Measurements from ENCODE around the gene CLDN5.
A peak's percentile ranks its signal among the peaks of the same experiment; 100 is the strongest.

Gene CLDN5

DNA sequence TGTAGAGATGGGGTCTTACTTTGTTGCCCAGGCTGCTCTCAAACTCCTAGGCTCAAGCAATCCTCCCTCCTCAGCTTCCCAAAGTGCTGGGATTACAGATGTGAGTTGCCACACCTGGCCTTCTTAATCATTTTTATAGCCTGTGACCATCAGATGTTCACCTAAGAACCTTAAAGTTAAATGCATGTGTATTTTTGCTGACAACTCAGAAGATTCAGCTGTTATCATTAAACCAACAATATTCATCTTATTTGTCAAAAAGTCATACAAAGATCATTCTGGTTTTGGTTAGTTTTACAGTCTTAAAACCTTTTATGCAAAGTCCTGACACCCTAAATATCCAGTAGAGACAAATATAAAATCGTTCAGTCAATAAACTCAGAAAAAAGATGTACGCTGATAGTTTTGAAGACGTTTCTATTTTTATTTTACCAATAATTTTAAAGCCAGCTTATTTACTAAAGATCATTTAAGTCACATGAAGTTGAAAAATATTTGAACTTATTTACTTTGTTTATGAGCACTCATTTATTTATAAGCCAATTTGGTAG lies 22.2 kb downstream of the CLDN5 start:
- DNase-seq: no peak

DNA sequence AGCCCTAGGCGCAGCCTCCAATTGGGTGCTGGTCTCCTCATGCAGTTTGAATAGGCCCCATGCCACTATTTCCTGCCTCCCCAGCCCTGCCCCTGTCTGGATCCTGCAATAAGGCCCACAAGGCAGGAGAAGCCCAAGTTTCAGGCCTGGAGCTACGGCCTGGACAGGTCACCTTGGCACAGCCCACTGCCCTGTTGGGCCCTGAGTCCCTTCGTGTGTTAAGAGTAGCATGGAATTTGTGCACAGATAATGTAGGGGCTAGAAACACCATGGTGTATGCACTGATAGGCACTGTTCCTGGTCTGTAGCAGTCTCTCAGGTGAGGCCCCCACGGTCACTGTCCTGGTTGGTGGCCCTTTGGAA lies 24.3 kb downstream of the CLDN5 start:
- no peak for DNase-seq

DNA sequence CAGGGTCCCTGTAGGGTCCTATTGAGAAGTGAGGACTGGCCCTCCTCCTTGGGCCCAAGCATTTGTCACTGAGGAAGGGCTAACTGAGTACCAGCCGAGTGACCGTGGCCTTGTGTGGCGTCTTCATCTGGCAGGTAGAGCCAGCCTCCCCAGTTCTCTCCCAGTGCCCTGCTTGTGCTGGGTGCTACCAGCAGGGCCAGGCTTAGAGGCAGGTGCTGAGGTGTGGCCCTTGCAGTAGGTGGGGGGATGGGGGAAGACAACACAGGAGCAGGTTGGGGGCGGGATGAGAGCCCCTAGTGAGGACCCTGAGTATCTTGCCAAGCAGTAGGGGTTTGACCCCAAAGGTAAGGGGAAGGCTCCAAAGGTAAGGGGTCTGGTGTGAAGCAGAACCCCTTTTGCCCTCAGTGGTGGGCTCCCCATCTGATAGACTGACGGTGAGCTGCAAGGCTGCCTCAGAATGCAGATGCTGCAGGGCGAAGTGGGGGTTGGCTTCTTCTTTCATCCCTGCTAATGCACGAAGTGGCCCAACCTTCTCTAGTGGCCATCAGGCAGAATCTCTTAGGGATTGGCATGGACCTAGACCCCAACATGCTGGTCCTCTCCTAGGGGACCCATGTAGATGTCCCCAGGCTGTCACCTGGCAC lies 24.9 kb downstream of the CLDN5 start:
- no peak for DNase-seq

DNA sequence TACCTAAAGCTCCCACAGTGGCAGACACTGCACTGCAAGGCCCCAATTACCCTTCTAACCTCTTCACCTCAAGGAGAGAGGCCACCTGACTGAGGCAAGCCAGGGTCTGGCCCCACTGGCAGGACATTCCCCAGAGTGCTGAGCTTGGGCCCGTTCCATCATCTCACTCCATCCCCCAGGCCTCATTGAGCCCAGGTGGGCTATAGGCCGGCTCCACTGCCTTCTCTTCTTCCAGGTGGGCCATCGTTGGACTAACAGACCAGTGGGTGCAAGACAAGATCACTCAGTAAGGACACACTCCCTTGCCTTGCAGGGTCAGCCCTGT lies 25.4 kb downstream of the CLDN5 start:
- no peak for DNase-seq

DNA sequence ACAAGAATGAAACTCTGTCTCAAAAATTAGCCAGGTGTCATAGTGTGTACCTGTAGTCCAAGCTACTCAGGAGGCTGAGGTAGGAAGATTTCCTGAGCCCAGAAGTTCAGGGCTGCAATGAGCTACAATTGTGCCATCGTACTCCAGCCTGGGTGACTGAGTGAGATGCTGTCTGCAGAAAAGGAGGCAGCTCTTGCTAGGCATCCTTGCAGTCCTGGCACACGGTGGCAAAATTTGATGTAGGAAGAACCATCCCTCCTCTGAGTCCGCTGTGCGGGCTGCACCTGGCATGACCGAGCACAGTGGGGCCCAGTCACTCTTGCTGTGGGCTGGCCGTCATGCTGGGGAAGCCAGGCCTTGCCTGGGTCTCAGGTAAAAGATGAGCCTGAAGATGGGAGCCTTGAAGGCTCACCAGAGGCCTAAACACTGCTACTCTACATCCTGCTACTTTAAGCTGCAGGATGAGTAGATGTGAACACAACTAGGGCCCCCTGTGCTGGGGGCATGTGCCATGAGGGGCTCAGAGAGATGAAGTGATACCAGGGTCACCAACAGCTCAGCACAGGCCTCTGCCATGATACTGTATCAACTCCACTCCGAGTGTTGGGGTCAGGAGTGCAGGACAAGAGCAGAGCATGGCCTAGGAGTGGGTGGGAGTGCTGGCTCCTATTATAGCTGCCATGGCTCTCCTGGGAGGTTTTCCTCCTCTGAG lies 25.9 kb downstream of the CLDN5 start:
- no peak for DNase-seq

DNA sequence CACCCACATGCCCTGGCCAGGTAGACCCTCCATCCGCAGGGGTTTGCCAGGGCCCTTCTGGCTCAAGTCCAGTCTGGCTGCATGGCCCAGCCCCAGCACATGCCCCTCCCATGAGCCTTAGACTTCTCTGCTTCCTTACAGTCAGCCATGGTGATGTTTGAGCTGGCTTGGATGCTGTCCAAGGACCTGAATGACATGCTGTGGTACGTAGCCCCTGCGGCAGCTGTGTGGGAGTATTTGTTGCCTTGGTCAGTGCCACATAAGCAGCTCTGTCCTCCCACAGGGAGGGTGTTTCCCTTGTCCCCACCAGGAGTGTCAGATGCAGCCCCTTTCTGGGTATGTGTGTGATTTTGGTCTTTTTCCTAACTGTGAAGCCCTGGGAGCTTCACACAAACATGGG lies 27.0 kb downstream of the CLDN5 start:
- no peak for DNase-seq

DNA sequence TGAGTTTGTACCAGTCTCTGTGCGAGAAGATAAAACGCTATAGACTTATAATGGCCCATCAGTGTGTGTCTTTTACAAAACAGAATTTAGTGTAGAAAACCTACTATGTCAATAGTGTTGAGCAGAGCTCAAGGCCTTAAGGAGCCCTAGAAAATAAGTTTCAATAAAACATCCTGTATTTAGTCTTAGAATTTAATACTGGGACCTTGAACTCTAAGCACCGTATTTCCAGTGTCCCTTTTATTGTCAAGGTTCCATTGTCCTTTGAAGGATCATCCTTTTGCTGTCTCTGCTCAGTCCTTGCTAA lies 27.9 kb downstream of the CLDN5 start:
- DNase-seq: no peak

DNA sequence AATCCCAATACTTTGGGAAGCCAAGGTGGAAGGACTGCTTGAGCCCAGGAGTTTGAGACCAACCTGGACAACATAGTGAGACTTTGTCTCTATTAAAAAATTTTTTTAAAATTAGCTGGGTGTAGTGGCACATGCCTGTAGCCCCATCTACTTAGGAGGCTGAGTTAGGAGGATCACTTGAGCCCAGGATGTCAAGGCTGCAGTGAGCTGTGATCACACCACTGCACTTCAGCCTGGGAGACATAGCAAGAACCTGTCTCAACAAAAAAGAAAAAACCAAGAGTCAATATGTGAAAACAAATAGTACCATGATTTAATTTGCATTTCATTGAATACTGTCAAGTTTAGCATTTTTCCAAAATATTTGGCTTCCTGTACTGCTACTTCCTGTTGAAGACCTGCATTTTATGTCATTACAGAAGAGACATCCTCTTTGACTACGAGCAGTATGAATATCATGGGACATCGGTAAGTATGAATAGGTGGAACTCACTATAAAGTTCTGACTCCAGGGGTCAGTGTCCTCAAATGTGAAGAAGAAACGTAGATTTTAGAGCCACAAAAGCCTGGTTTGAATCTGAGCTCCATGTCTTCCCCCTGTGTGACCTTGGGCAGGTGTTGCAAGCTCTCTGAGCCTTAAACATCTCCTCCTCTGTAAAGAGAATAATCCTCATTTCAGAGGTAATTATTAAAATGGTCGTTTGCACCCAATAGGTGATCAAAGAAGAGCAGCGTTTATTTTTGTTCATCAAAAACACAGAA lies 28.5 kb downstream of the CLDN5 start:
- no peak for DNase-seq

DNA sequence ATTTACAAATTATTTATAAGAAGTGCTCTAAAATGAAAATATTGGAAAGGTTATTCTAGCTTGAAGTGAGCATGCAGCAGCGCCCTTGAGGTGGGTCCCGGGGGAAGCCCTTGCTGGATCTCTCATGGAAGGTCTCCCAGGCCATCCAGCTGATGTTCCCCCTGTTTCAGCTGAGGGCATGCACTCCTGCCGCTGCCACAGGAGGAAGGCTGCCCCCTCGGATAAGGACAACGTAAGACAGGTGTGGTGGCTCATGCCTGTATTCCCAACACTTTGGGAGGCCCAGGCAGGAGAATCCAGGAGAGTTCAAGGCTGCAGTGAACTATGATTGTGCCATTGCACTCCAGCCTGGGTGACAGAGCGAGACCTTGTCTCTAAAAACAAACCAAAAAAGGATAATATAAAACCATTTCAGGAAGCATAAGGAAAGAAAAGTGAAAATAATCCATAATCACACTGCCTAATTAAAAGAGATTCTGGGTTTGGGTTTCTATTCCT lies 29.5 kb downstream of the CLDN5 start:
- no peak for DNase-seq

DNA sequence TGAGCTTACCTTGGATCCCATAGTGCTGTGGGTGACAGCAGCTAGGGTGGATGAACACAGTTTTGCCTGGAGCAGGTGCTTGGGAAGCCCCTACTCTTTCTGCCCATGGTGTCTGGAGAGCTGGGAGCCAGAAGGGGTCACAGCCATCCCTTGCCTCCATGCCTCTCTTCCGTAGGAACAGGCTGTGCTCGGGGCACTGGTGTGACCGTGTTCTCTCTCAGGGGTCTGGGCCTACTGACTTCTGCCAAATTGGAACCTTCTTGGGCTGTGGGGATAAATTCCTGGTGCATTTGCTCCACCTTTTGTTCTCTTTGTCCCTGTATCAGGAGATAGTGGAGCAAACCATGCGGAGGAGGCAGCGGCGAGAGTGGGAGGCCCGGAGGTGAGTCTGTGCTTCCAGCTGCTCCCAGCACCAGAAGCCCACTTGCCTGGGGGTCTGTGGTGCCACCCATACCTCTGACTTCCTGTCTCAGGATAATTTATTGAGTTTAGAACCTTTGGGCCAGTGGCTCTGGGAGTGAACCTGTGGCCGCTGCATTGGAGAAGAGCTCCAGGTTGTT lies 30.1 kb downstream of the CLDN5 start:
- no peak for DNase-seq

DNA sequence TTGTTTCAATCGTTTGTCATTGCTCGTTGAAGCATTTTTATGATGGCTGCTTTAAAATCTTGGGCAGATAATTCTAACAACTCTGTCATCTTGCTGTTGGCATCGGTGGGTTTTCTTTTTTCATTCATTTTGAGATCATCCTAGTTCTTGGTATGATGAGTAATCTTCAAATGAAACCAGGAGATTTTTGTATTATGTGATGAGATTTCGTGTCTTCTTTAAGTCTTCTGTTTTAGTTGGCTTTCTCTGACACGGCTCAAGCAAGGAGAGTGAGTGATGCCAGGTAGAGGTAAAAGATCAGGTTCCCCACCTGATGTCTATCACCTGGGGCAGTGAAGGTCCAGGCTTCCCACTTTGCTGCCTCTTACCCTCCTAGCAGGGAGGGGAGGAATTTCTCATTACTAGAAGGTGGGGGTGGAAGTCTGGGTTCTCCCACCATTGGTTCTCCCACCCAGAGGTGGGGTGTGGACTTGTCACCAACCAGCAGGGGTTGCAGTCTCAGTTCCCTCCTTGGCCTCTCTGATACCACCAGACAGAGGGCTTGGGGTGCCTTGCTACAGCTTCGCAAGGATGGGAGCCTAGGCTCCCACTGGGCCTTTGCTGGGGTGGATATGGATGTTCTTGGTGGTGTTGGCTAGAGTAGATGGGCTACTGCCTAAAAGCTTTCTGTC lies 31.6 kb downstream of the CLDN5 start:
- no peak for DNase-seq

DNA sequence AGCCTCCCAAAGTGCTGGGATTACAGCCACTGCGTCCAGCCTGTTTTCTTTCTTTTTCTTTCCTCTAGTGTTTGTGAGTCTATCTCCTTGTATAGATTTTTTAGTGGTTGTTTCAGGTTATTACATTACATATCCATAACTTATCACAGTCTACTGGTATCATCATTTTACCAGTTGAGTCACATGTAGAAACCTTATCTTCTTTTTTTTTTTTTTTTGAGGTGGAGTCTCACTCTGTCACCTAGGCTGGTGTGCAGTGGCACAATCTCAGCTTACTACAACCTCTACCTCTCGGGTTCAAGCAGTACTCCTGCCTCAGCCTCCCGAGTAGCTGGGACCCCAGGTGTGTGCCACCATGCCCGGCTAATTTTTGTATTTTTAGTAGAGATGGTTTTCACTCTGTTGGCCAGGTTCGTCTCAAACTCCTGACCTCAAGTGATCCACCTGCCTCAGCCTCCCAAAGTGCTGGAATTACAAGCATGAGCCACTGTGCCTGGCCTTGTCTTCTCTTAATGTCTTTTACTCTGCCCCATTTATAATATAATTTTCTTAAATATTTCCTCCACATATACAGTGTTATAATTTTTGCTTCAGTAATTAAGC lies 33.5 kb downstream of the CLDN5 start:
- DNase-seq: no peak

DNA sequence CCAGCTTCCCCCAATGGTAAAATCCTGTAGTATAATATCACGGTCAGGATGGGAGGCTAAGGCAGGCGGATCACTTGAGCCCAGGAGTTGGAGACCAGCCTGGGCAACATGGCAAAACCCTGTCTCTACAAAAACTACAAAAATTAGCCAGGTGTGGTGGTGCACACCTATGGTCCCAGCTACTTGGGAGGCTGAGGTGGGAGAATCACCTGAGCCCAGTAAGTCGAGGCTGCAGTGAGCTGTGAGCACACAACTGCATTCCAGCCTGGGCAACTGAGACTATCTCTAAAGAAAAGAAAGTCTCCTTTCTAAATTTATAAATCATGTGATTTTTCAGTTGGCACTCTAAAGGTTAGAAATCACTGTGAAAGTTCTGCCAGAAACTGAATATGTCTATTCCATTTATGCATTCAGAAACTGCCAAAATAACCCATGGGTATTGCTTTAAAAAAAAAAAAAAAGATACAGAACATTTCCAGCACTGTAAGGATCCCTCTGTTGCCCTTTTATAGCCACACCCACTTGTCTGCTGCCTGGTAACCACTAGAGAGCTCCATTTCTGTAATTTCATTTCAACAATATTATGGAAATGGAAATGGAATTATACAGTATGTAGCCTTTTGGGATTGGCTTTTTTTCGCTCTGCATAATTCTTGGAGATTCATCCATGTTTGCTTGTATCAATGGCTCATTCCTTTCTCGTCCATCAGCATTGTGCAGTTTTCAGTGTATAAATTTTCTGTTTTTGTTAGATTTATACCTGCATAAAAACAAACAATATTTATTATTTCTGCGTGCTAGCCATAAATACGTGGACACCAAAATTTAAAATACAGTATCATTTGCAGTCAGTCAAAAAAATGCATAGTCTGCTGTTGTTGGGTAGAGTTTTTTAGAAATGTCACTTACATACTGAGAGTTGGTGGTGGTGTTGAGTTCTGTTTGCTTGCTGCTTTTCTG lies 35.0 kb downstream of the CLDN5 start:
- no peak for DNase-seq

DNA sequence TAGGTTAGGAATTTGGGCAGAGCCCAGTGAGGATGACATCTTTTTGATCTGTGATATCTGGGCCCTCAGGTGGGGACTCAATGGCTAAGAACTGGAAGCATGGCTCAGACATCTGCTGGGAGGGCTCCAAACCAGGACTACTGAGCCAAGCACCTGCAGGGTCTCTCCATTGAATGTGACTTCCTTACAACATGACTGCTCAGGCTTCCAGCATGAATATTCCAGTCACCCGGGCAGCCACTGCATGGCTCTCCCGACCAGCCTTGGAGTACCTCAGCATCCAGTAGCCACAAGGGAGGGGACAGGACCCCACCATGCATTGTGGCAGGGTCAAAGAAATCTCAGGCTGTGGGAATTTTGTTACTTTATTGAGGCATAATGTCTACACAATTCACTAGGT lies 35.9 kb downstream of the CLDN5 start:
- no peak for DNase-seq

DNA sequence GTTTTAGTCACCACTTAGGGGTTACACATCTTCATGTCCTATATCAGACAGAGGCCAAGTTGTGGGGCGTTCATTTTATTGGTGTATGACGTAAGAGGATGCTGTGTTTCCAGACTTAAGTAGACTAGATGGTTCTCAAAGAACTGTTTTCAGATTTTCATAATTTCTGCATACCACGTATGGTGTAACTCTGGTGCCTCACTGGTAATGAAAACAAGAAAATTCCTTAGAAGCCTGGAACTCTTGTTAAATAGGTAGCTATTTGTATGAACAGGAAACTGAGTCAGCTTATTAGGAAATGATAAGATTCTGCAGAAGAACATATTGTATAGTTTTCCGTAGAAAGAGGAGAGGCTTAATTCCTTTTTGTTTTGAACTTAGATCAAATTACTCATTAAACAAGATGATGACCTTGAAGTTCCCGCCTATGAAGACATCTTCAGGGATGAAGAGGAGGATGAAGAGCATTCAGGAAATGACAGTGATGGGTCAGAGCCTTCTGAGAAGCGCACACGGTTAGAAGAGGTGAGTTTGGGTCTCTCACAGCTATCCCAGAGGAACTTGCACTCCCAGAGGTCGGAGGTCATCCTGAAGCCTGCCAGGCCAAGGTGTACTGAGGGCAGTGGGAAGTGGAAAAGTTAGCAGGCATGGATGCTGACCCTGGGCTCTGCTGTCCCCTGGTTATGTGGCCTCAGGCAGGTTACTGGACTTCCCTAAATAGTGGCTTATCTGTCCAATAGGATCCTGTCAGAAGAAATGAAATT lies 40.5 kb downstream of the CLDN5 start:
- DNase-seq: no peak

DNA sequence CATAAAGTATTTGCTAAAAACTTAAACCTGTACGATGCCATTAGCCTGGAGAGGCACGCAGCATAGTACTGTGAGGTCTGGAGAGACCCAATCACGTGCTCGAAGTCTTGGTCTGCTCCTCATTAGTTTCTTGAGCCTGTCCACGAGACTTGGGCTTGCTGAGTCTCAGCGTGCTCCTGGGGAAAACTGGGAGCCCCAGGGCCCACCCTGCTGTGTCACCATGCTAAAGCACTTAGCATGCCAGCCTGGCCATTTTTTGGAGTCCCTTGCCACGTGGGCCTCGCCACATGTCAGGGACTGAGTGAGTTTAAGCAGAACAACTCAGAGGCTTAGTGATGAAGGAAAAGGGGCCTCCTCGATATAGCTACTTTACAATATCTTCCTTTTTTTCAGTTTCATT lies 41.9 kb downstream of the CLDN5 start:
- no peak for DNase-seq

DNA sequence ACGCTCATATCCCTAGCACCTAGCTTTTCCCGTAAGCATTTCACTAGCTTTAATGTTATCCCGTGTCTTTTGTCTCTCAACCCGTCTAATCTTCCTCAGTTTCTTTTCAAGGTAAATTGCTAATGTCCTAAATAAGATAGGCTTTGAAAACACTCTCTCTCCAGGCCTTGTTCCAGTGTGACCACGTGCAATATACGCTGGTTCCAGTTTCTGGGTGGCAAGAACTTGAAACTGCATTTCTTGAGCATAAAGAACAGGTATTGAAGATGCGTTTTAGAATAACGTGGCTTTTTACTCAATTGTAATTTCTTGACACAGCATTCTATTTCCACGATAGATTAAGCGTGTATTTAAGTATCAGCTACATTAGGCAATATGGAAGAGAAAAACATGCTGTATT lies 43.4 kb downstream of the CLDN5 start:
- no peak for DNase-seq

DNA sequence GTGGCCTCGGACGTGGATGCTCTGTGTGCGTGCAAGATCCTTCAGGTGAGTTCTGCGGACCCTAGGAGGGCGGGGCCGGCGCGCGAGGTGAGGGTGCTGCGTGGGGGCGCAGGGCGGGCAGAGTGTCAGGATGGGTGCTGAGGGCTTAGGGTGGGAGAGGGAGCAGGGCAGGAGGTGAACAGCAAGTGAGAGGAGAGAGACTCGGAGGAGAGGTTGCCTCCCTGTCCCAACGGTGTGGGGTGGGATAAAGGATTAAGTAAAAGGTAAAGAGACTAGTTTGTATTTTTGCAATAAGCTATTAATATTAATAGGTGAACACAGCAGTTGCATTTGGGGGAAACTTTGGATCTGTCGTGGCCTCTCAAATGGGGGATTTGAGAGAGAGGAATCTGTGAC lies 44.0 kb downstream of the CLDN5 start:
- no peak for DNase-seq

DNA sequence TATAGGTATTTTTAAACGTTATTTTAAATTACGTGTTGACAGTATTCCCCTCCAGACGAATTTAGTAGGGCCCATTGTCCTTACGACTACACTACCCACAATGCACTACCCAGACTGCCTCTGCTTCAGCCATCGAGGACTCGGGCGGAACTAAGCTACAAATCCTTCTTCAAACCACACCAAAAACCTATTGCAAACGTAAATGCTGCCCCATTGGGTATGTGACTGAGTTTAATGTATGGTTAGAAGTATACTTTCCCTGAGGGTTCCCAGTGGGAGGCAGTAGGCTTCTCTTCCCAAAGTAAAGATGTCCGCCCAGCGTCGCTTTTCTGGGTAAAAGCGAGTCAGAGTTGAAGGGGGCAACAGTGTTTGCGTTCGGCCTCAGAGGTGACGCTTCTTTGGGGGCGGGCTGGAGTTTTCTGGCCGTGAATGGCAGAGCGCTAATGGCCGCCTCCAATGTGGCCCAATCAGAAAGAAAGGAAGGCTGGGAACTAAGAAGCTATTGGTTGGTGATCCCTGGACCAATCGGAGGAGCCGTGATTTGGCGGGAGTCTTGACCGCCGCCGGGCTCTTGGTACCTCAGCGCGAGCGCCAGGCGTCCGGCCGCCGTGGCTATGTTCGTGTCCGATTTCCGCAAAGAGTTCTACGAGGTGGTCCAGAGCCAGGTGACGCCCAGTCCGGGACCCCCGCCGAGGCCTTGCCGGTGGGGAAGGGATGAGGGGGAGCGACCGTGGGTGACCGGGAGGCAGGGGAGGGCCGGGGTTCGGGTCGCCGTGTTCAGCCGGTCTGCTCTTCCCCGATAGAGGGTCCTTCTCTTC lies 44.6 kb downstream of the CLDN5 start, which contains the start of gene CDC45:
Gene CDC45 (plus strand): TSS at position 566 of the 818 bp plus-strand sequence. CDS start 49 bp downstream, at position 615.
- peak; percentile 97 for DNase-seq

DNA sequence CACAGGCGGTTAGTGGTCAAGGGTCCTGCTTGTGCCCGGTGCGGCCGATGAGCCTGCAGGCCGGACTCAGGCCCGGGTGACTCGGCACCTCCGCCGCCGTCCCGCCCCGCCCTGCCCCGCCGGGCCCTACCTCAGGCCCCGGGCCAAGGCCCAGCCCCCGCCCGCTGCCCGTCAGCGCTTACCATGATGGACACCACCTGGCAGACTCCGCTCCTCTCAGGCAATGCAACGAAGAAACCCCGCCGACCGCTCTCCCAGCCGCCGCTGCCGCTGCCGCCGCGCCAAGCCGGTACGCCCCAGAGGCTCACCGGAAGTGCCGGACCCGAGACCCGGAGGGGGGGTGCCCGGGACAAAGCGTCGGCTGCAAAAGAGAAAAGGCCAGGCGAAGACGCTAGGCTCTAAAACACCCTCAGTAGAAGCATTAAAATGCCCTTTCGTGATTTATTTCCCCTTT lies 45.3 kb downstream of the CLDN5 start, which contains the start of gene UFD1:
Gene UFD1 (minus strand): TSS at position 293 of the 454 bp plus-strand sequence. CDS start 108 bp downstream, at position 185.
- DNase-seq: peak; percentile 75
